HFFc6 (cell line): Measurements from ENCODE around the gene ZNF30. TPM values are rescaled to one million over a fixed set of nuclear protein-coding genes. Genes with fewer than 3 reads are reported as not detected.
A peak's percentile ranks its signal among the peaks of the same experiment; 100 is the strongest.

Experiments
- DNase-seq: peaks from one replicate; pipeline ENCODE4 v3.0.0-alpha.2; 2018
- H3K27ac Mint-ChIP-seq: 2 replicates; pipeline ENCODE4 v1.8.0; 2020; ENCODE audit warnings: mild to moderate bottlenecking, mixed read lengths
- H3K27me3 Mint-ChIP-seq: 2 replicates; pipeline ENCODE4 v1.8.0; 2021; ENCODE audit warnings: mild to moderate bottlenecking, moderate library complexity, mixed read lengths; ENCODE audit not compliant: insufficient read depth
- H3K36me3 Mint-ChIP-seq: 2 replicates; pipeline ENCODE4 v1.8.0; 2021; ENCODE audit warnings: low read depth, mixed read lengths
- H3K4me1 Mint-ChIP-seq: 2 replicates; pipeline ENCODE4 v1.8.0; 2020; ENCODE audit warnings: low read depth, mixed read lengths
- H3K4me3 Mint-ChIP-seq: 2 replicates; pipeline ENCODE4 v1.8.0; 2020; ENCODE audit warnings: mild to moderate bottlenecking, moderate library complexity, mixed read lengths
- H3K9me3 Mint-ChIP-seq: 2 replicates; pipeline ENCODE4 v1.8.0; 2020; ENCODE audit warnings: mild to moderate bottlenecking, mixed read lengths
- CTCF ChIP-seq: fragments of 200-600 bp; sonication (generic); IDR thresholded peaks from 2 replicates; pipeline ENCODE4 v1.5.0; 2021; ENCODE audit warnings: antibody characterized with exemption, mild to moderate bottlenecking
- total RNA-seq, 6 experiments: library from RNA; stranded (reverse); fragmentation: NEBNext Ultra II Directional; extraction: Animal tissue kit (Norgen Biotek cat#: 25700); gene quantifications; 2 replicates in 1 of 6; 3 replicates in 5 of 6; pipeline ENCODE4 v1.2.3, GENCODE V29; 2021

ZNF30 gene
- total RNA-seq, 6 experiments from 2014 or later: 1.9 to 3.1 (median 2.2) TPM

- H3K4me1 Mint-ChIP-seq: peaks cover 14% of the 10 kb centered on the region
- H3K36me3 Mint-ChIP-seq: peaks cover 6% of the 10 kb centered on the region
- TF ChIP-seq CTCF: no peak
- H3K27me3 Mint-ChIP-seq: peaks cover 1% of the 10 kb centered on the region
- H3K4me3 Mint-ChIP-seq: no peak overlapping the region
- DNase-seq: no peak
- no peak overlapping the region for H3K27ac Mint-ChIP-seq
- H3K9me3 Mint-ChIP-seq: no peaks in the 10 kb centered on the region
Measured at GRCh38 chr19:34925278-34925855, 1.3 kb upstream of the ZNF30 start.

- Mint-ChIP-seq H3K27me3 (peaks cover 1% of the 10 kb centered on the region; the same call in 1 of the 2 replicates), H3K9me3 (no peaks in the 10 kb centered on the region), H3K36me3 (peaks cover 6% of the 10 kb centered on the region), H3K27ac (peak overlapping the region; percentile 82; the same call in 1 of the 2 replicates), H3K4me1 (peaks cover 14% of the 10 kb centered on the region), H3K4me3 (peak overlapping the region; percentile 98)
- no peak for TF ChIP-seq CTCF
- DNase-seq: no peak
Measured at GRCh38 chr19:34926361-34926684, 380 bp upstream of the ZNF30 start.

GRCh38 chr19:34932494-34932893 is 5.8 kb downstream of the ZNF30 start:
- DNase-seq: no peak
- Mint-ChIP-seq H3K27ac (no peak overlapping the region), H3K9me3 (peaks cover 5% of the 10 kb centered on the region; the same call in 1 of the 2 replicates), H3K4me3 (no peak overlapping the region), H3K36me3 (peaks cover 48% of the 10 kb centered on the region), H3K4me1 (peaks cover 4% of the 10 kb centered on the region), H3K27me3 (no peaks in the 10 kb centered on the region; the same call in 1 of the 2 replicates)
- TF ChIP-seq CTCF: no peak

GRCh38 chr19:34936184-34936583 is 9.5 kb downstream of the ZNF30 start:
- no peak for TF ChIP-seq CTCF
- peaks cover 19% of the 10 kb centered on the region for H3K9me3 Mint-ChIP-seq
- H3K4me1 Mint-ChIP-seq: no peaks in the 10 kb centered on the region
- H3K4me3 Mint-ChIP-seq: no peak overlapping the region
- no peak for DNase-seq
- no peaks in the 10 kb centered on the region; the same call in 1 of the 2 replicates for H3K27me3 Mint-ChIP-seq
- H3K36me3 Mint-ChIP-seq: peaks cover 65% of the 10 kb centered on the region
- H3K27ac Mint-ChIP-seq: no peak overlapping the region

GRCh38 chr19:34938886-34939285 is 12.2 kb downstream of the ZNF30 start:
- H3K9me3 Mint-ChIP-seq: peaks cover 46% of the 10 kb centered on the region
- H3K4me1 Mint-ChIP-seq: no peaks in the 10 kb centered on the region
- no peaks in the 10 kb centered on the region; the same call in none of the 2 replicates for H3K27me3 Mint-ChIP-seq
- DNase-seq: no peak
- H3K4me3 Mint-ChIP-seq: no peak overlapping the region
- no peak for TF ChIP-seq CTCF
- peaks cover 79% of the 10 kb centered on the region for H3K36me3 Mint-ChIP-seq
- no peak overlapping the region for H3K27ac Mint-ChIP-seq
